Measurements from ENCODE around the gene ZFPM1.
A peak's percentile ranks its signal among the peaks of the same experiment; 100 is the strongest.

GRCh38 chr16:88569985-88570690 is 117.1 kb downstream of the ZFPM1 start, which contains the start of gene ZC3H18:
- no peak for TF ChIP-seq CTCF (conservative IDR thresholded peaks at IDR 0.05)
- TF ChIP-seq ZFX (IDR thresholded peaks at IDR 0.05), result peak; percentile 85
